GM12873 (cell line): ENCODE measurements around the gene FRG1.
A peak's percentile ranks its signal among the peaks of the same experiment; 100 is the strongest.

Source experiments
- CTCF ChIP-seq: IDR thresholded peaks from 2 replicates; pipeline ENCODE4 v1.5.1; 2012; ENCODE audit warnings: low read depth, mild to moderate bottlenecking, moderate library complexity, low read length, control low read depth; ENCODE audit not compliant: insufficient read depth; ENCODE audit errors: missing control alignments

The FRG1 gene

GRCh38 chr4:189973646-189974045 is 33.0 kb downstream of the FRG1 start:
- no peak for TF ChIP-seq CTCF

GRCh38 chr4:189974056-189974455 is 33.4 kb downstream of the FRG1 start:
- peak; percentile 34 for TF ChIP-seq CTCF

- TF ChIP-seq CTCF = no peak
Observed at GRCh38 chr4:189979196-189980047, 38.8 kb downstream of the FRG1 start.

GRCh38 chr4:189980292-189980691 is 39.6 kb downstream of the FRG1 start:
- peak; percentile 17 for TF ChIP-seq CTCF

GRCh38 chr4:189981970-189982369 is 41.3 kb downstream of the FRG1 start:
- no peak for TF ChIP-seq CTCF

GRCh38 chr4:189988877-189989431 is 48.3 kb downstream of the FRG1 start:
- no peak for TF ChIP-seq CTCF
